GM12801 (cell line): Measurements from ENCODE around the gene C3orf22.

Experiments
- TF ChIP-seq, protein P1 (sequence below): IDR thresholded peaks from one replicate; pipeline ENCODE4 v1.5.1; 2011; ENCODE audit warnings: control low read depth; ENCODE audit not compliant: insufficient read length; ENCODE audit errors: extremely low read depth

The C3orf22 gene

DNA sequence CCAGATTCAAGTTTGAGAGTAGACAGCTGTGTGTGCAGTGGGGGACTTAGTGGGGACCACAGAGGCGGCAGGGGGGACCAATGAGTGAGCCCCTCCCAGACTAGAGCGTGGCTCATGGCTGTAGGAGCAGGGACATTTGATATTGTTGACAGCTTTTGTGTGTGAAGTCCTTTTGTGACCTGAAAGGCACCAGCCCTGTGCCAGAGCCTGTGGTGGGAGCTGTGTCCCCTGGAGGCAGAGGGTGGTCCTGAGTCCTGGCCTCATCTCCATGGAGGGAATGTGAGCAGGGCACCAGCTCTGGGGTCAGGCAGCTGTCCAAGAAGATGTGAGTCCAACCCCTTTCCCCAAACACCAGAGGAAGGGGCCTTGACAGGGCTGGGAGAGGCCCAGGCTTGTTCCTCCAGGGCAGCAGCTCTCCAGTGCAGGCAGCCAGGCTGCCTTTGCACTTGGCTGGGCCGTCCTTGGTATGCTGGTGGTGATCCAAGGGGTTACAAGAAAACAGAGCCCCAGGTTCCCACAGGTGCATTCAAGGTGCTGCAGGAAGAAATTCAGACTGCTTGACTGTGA, 10.1 kb upstream of the C3orf22 start:
- TF ChIP-seq, protein P1, sequence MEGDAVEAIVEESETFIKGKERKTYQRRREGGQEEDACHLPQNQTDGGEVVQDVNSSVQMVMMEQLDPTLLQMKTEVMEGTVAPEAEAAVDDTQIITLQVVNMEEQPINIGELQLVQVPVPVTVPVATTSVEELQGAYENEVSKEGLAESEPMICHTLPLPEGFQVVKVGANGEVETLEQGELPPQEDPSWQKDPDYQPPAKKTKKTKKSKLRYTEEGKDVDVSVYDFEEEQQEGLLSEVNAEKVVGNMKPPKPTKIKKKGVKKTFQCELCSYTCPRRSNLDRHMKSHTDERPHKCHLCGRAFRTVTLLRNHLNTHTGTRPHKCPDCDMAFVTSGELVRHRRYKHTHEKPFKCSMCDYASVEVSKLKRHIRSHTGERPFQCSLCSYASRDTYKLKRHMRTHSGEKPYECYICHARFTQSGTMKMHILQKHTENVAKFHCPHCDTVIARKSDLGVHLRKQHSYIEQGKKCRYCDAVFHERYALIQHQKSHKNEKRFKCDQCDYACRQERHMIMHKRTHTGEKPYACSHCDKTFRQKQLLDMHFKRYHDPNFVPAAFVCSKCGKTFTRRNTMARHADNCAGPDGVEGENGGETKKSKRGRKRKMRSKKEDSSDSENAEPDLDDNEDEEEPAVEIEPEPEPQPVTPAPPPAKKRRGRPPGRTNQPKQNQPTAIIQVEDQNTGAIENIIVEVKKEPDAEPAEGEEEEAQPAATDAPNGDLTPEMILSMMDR: no peak

DNA sequence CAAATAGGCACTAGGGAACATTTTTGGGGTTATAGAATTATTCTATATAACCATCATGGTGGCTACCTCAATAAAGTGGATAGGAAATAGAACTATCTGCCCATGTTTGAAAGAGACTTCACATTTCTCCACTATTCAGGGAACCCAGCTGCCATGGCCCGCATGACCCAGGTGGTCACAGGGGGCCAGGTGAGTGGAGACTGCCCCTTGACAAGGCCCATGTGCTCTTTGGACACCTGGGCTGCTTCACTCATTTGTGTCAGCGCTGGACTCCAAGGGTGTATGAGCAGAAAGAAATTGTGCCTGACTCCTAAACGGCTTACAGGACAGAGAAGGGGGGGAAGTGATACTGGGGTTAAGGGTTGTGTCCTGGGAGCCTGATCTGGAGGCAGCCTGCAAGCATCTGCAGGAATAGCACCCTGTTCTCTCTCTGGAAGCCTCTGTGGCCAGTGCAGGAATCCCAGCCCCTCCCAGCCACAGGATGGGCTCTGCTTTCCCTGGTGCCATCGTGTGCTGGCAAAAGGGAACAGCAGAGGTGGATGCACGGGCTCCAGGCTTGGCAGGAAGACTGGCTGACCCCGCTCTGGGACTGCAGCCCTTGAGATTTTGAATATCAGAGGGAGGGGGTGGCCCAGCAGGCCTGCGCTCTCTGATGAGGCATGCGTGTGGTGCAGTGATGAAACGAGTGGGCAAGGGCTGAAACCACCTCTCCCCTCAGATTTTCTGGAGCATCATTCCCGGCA, 9.1 kb upstream of the C3orf22 start:
- TF ChIP-seq, protein P1: no peak

DNA sequence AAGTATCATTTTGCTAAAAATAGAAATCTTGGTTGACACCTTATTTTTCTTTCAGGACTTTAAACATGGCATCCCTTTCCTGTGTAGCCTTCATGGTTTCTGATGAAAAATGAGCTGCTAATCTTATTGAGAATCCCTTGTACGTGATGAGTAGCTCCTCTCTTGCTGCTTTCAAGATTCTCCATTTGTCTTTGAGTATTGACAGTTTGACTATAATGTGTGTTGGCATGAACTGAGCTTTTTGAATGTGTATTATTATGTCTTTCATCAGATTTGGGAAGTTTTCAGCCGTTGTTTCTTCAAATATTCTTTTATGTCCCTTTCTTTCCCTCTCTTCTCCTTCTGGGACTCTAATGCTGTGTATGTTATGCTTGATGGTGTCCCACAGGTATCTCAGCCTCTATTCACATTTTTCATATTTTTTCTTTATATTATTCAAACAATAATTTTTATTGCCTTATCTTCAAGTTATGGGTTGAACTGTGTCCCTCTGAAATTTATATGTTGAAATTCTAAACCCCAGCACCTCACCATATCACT, 4.1 kb upstream of the C3orf22 start:
- TF ChIP-seq, protein P1: no peak

DNA sequence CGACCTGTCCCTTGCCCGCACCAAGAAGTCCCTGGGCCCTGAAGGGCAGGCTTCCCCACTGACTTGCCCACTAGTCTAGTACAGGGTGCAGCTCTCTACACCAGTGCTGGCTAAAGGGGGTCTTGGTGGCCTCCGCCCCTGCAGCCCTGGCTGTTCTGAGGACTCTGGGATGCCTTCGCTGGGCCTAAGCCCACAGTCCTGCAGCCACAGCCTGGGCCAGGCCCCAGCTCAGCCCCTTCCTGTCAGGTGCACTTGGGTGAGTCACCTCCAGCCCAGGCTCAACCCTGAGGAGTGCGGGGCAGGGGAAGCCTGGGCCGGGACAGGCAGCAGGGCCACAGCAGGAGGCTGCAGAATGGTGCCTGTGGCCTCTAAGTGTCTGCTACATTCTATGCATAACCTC, 971 bp downstream of the C3orf22 start:
- TF ChIP-seq, protein P1: no peak

DNA sequence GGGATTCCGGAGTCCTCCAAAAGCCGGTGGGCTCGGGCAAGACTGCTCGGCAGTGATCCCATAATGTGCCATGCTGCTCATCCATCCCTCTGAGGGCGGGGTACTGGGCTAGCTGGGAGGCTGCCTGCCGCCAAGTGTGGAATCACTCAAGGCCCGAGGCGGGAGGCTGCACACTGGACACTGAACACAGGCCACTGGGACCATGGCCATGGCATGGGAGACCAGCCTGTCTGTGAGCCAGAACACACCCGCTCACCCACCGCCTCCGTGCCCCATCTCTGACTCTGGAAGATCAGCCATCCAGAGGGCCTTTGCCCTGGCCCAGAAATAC, 1.4 kb downstream of the C3orf22 start:
- TF ChIP-seq, protein P1: no peak

DNA sequence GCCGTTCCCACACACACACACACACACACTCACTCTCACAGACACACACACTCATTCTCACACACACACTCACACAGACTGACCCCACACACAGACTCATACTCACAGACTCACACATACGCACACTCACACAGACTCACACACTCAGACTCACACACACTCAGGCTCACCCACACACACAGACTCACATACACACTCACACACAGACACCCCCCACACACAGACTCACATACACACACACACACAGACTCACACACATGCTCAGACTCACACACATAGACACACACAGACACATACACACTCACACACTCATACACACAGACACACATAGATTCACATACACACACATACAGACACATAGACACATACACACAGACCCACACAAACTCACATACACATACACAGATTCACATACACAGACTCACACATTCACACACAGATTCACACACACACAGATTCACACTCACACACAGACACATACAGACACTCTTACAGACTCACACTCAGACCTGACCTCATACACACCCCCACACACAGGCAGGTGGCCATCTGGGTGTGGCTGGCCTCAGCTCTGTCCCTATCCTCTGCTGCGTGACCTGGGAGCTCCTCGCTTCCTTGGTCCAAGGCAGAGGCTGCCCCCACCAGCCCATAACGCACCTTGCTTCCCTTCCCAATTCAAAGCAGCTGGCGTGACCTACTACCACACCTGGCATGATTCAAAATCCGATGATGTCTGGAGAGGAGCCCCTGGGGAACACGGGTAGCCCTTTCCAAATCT, 1.9 kb downstream of the C3orf22 start:
- TF ChIP-seq, protein P1: no peak
